Measurements from ENCODE around the gene ZNF668. TPM values are rescaled to one million over a fixed set of nuclear protein-coding genes. Genes with fewer than 3 reads are reported as not detected.

The ZNF668 gene
- total and polyA plus RNA-seq, 2 of the 13 experiments (the other 11 are each of a cell fraction or from before 2014, with no cell fraction given): 3.8 to 9.8 TPM

- TF ChIP-seq SRSF9 (IDR thresholded peaks at IDR 0.05; ENCODE audit: borderline replicate concordance, insufficient read depth, low read depth, low read length, poor library complexity, severe bottlenecking) (no peak), ZNF605 (CRISPR knock-in tag; IDR thresholded peaks at IDR 0.05) (no peak), ESRRA (CRISPR knock-in tag; IDR thresholded peaks at IDR 0.05; ENCODE audit: low read depth) (no peak), FIP1L1 (IDR thresholded peaks at IDR 0.05; ENCODE audit: borderline replicate concordance, insufficient read depth, low read depth, low read length) (no peak), ZNF530 (CRISPR knock-in tag; IDR thresholded peaks at IDR 0.05; ENCODE audit: low read depth) (no peak), ZNF264 (CRISPR knock-in tag; IDR thresholded peaks at IDR 0.05) (no peak), ZNF547 (CRISPR knock-in tag; IDR thresholded peaks at IDR 0.05) (no peak), KAT2B (IDR thresholded peaks at IDR 0.05; ENCODE audit: borderline replicate concordance, low read depth, low read length) (no peak), LCORL (IDR thresholded peaks at IDR 0.05) (no peak), LCORL (CRISPR knock-in tag; IDR thresholded peaks at IDR 0.05) (0 out of 2 replicates have a peak, but pooled peaks have one; percentile 23), ATF7 (IDR thresholded peaks at IDR 0.05) (peak; percentile 31; the same call in 1 of the 2 replicates), ATF7 (CRISPR knock-in tag; IDR thresholded peaks at IDR 0.05) (no peak), USF2 (IDR thresholded peaks at IDR 0.05; ENCODE audit: low read depth, low read length) (no peak), USF2 (CRISPR knock-in tag; IDR thresholded peaks at IDR 0.05; ENCODE audit: borderline replicate concordance) (no peak), PCBP2 (optimal IDR thresholded peaks at IDR 0.05; ENCODE audit: low read depth, low read length, poor library complexity, severe bottlenecking) (no peak), ZNF83 (CRISPR knock-in tag; IDR thresholded peaks at IDR 0.05; ENCODE audit: borderline replicate concordance) (0 out of 2 replicates have a peak, but pooled peaks have one; percentile 9), NFATC3 (CRISPR knock-in tag; IDR thresholded peaks at IDR 0.05) (no peak), ZNF251 (CRISPR knock-in tag; IDR thresholded peaks at IDR 0.05) (no peak), HOXD1 (CRISPR knock-in tag; IDR thresholded peaks at IDR 0.05) (no peak), ZNF296 (CRISPR knock-in tag; conservative IDR thresholded peaks at IDR 0.05) (no peak), ZNF263 (CRISPR knock-in tag; IDR thresholded peaks at IDR 0.05) (no peak), FUBP1 (CRISPR knock-in tag; IDR thresholded peaks at IDR 0.05; ENCODE audit: borderline replicate concordance) (no peak), NCOR1 (IDR thresholded peaks at IDR 0.05; ENCODE audit: borderline replicate concordance, low read length) (no peak), SP4 (CRISPR knock-in tag; IDR thresholded peaks at IDR 0.05) (no peak), HNF4G (IDR thresholded peaks at IDR 0.05; ENCODE audit: borderline replicate concordance, low read depth, low read length) (no peak), HNF4G (CRISPR knock-in tag; IDR thresholded peaks at IDR 0.05; ENCODE audit: borderline replicate concordance, low read depth) (no peak), ZNF816 (CRISPR knock-in tag; IDR thresholded peaks at IDR 0.05; ENCODE audit: borderline replicate concordance) (no peak), ZNF790 (CRISPR knock-in tag; IDR thresholded peaks at IDR 0.05; ENCODE audit: borderline replicate concordance) (0 out of 2 replicates have a peak, but pooled peaks have one; percentile 43)
These were observed 44.4 kb upstream of the ZNF668 start (continued) for GRCh38 chr16:31118223-31119155.

Measured in HepG2 (cell line).